ENCODE results near the gene SCAPER. TPM values are rescaled to one million over a fixed set of nuclear protein-coding genes. Genes with fewer than 3 reads are reported as not detected.

Gene SCAPER
- total and polyA plus RNA-seq, 2 of the 4 experiments (the other 2 are of a cell fraction): 2.9 to 9.7 TPM

GRCh38 chr15:76345880-76346668 is 559.1 kb downstream of the SCAPER start:
- BruUV-seq (replicated peaks): no TSS peak
- no peak overlapping the region for H2BK120ac ChIP-seq (ENCODE audit: low read depth, low read length)
- H4K20me1 ChIP-seq (ENCODE audit: insufficient read depth, low read length): peaks cover 6% of the 10 kb centered on the region; the same call in 1 of the 2 replicates
- H3K23ac ChIP-seq (ENCODE audit: low read depth, low read length): peak overlapping the region; percentile 16; the same call in 1 of the 2 replicates
- POLR2A ChIA-PET (ENCODE audit: unreplicated experiment): no interaction called here
- CTCF ChIA-PET: interaction anchor here (0.6 kb wide), 1 partner anchor 452 kb away, joined by 4 read pairs; no protein-coding TSS in a partner anchor
- H3K36me3 ChIP-seq (ENCODE audit: control insufficient read depth, insufficient read depth, low read length): peaks cover 13% of the 10 kb centered on the region
- H3K79me1 ChIP-seq (ENCODE audit: low read depth in 1 of 2, low read length in 2 of 2): no peaks in the 10 kb centered on the region
- peaks cover 15% of the 10 kb centered on the region for H3K27me3 ChIP-seq (ENCODE audit: control insufficient read depth, insufficient read depth, low read length)
- TF ChIP-seq MXI1 (IDR thresholded peaks at IDR 0.05; ENCODE audit: borderline replicate concordance, low read depth, low read length): no peak
- TF ChIP-seq CEBPB (IDR thresholded peaks at IDR 0.05; ENCODE audit: low read depth, low read length): no peak
- no peak for TF ChIP-seq BHLHE40 (IDR thresholded peaks at IDR 0.05; ENCODE audit: low read depth, low read length)
- TF ChIP-seq MAZ (IDR thresholded peaks at IDR 0.05; ENCODE audit: borderline replicate concordance, low read depth, low read length): no peak
- no peak for TF ChIP-seq FOS (IDR thresholded peaks at IDR 0.05; ENCODE audit: low read depth, low read length)
- no peak for TF ChIP-seq CHD1 (IDR thresholded peaks at IDR 0.05; ENCODE audit: low read depth, low read length)
- no peak for TF ChIP-seq RCOR1 (IDR thresholded peaks at IDR 0.05; ENCODE audit: insufficient replicate concordance, low read length)
- H3K4me2 ChIP-seq (ENCODE audit: low read depth, low read length): peak overlapping the region; percentile 63
- H2AFZ ChIP-seq (replicated peaks; ENCODE audit: low read length, poor library complexity): peak overlapping the region; percentile 78
- no peak overlapping the region for H2BK20ac ChIP-seq (ENCODE audit: low read depth, low read length)
- H4K5ac ChIP-seq (ENCODE audit: low read depth, low read length): no peak overlapping the region; the same call in 1 of the 2 replicates
- no peak overlapping the region for H2BK15ac ChIP-seq (ENCODE audit: low read depth, low read length)
- in situ Hi-C loops (cut with MboI; ENCODE audit: low sequenced_read_pairs) (no loop called here), intact Hi-C loops (cut with micrococcal nuclease) (loop anchor here (5.0 to 10.0 kb wide), 2 partner anchors 229 to 521 kb away; no protein-coding TSS in a partner anchor), dilution Hi-C loops (cut with HindIII; ENCODE audit: low sequenced_read_pairs, unreplicated experiment) (no loop called here)
- no peak overlapping the region for H2BK5ac ChIP-seq (ENCODE audit: low read depth, low read length, poor library complexity, severe bottlenecking)
- 0 out of 4 replicates have a peak overlapping the region, but pooled peaks of 1 of the 2 experiments have one; percentile 3 for H4K8ac ChIP-seq (ENCODE audit: low read depth in 2 of 2, low read length in 2 of 2)
- no peak overlapping the region for H3K27ac ChIP-seq (ENCODE audit: insufficient read depth, low read length)
- no peak overlapping the region for H3K4ac ChIP-seq (ENCODE audit: low read depth, low read length)
- H3K56ac ChIP-seq (ENCODE audit: extremely low read depth, insufficient read depth, low read length): no peak overlapping the region
- peak overlapping the region; percentile 23; the same call in 1 of the 2 replicates for H3K14ac ChIP-seq (replicated peaks; ENCODE audit: low read depth, low read length)
- H3K9me3 ChIP-seq (ENCODE audit: control insufficient read depth, insufficient read depth, low read length): peaks cover 3% of the 10 kb centered on the region; the same call in 1 of the 2 replicates
- H3K4me1 ChIP-seq (ENCODE audit: control insufficient read depth, insufficient read depth, low read length): peaks cover 4% of the 10 kb centered on the region
- peak overlapping the region; percentile 32 for H3K4me3 ChIP-seq (ENCODE audit: insufficient read depth, low read depth, low read length)
- DNase-seq: no peak
- peak overlapping the region; percentile 51; the same call in 1 of the 2 replicates for H2AK5ac ChIP-seq (ENCODE audit: low read depth, low read length)
- WGBS, 2 experiments (ENCODE audit: extremely low coverage in 2 of 2, insufficient read length in 1 of 2): 9% methylated on average over 48 of the region's 65 CpGs; no CpG with 5 or more reads in 1 of the 2 experiments
- no peak overlapping the region; the same call in 1 of the 2 replicates for H4K91ac ChIP-seq (ENCODE audit: insufficient read depth, low read depth, low read length)
- no peak overlapping the region for H3K9ac ChIP-seq (ENCODE audit: low read depth, low read length)
- ATAC-seq (ENCODE audit: low read depth): peak; percentile 21
- no peaks in the 10 kb centered on the region; the same call in 1 of the 2 replicates for H3K9me1 ChIP-seq (ENCODE audit: insufficient read depth, low read length)
- peak overlapping the region; percentile 77 for H2AK9ac ChIP-seq (replicated peaks; ENCODE audit: low read depth, low read length, poor library complexity)
- no peak overlapping the region for H3K18ac ChIP-seq (ENCODE audit: low read depth, low read length)
